Melanocyte of skin (primary cell): ENCODE results near the gene MCHR2. TPM values are rescaled to one million over a fixed set of nuclear protein-coding genes. Genes with fewer than 3 reads are reported as not detected.

ENCODE experiments used
- total RNA-seq, 2 donors: library from RNA; depleted of rRNA; stranded (reverse); fragments of >200 nt; gene quantifications; 2 replicates each; pipeline ENCODE4 v1.2.3, GENCODE V29; 2012

Gene MCHR2, protein sequence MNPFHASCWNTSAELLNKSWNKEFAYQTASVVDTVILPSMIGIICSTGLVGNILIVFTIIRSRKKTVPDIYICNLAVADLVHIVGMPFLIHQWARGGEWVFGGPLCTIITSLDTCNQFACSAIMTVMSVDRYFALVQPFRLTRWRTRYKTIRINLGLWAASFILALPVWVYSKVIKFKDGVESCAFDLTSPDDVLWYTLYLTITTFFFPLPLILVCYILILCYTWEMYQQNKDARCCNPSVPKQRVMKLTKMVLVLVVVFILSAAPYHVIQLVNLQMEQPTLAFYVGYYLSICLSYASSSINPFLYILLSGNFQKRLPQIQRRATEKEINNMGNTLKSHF
- total RNA-seq = not detected

GRCh38 chr6:99993533-99994251 lies at the start of gene MCHR2:
MCHR2 (minus strand) TSS chr6:99994223; CDS start chr6:99956147, 38,076 bp downstream.

